ENCODE measurements around the gene TAF6L.

DNA sequence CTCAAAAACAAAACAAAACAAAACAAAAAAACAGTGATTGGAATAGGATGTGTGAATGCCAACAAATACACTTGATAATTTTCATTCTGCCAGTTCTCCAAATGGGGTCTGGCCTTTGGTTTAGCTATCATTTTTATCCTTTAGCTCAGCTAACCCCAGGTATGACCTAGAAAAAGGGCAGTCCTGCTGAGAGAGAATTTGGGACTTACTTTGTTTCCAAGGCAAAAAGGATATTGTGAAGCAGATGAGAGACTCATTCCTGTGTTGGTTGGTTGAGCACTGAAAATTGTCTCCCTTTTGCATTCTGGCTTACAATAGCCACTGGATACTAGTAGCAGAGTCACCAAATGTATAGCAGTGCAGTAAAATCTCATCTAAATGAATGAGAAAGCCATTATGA, 34.0 kb upstream of the TAF6L start:
- TF ChIP-seq POLR2AphosphoS5 (IDR thresholded peaks at IDR 0.05; ENCODE audit: low read depth, low read length) (no peak), TAF1 (IDR thresholded peaks at IDR 0.05; ENCODE audit: borderline replicate concordance, low read depth, low read length) (no peak)

All from GM12892 (cell line).